H1 (cell line): ENCODE data around the gene TDRD9. TPM values are rescaled to one million over a fixed set of nuclear protein-coding genes. Genes with fewer than 3 reads are reported as not detected.

Experiments used
- CTCF ChIA-PET: fragments of 300-600 bp; sonication (Branson Sonifier 250); formaldehyde crosslinking; loops from one replicate; lab custom pipeline; 2021; ENCODE audit not compliant: partially characterized antibody; lab: Charles Lee
- POLR2A ChIA-PET: fragments of 300-600 bp; sonication (Branson Sonifier 250); formaldehyde crosslinking; loops from one replicate; lab custom pipeline; 2021; ENCODE audit warnings: inconsistent platforms; ENCODE audit not compliant: partially characterized antibody; lab: Charles Lee
- DNase-seq, 2 experiments: peaks; one replicate each; pipeline versions ENCODE4 v3.0.0 to v3.0.0-alpha.2; 2010 to 2022; ENCODE audit warnings: low spot score in 2 of 2, low read depth in 1 of 2, mixed read lengths in 1 of 2
- FAIRE-seq: peaks from 2 replicates; lab custom pipeline; 2011; peaks lifted over from hg19 to GRCh38; lab: Jason Lieb, UNC
- H2AFZ ChIP-seq: 2 replicates; pipeline ENCODE4 v1.8.1; 2012; ENCODE audit warnings: low read length, inconsistent platforms
- H2AK5ac ChIP-seq: 2 replicates; pipeline ENCODE4 v1.6.1; 2013; ENCODE audit warnings: low read depth, low read length
- H2BK120ac ChIP-seq: replicated peaks from 2 replicates; pipeline ENCODE3; 2013; ENCODE audit warnings: low read depth, low read length, inconsistent platforms
- H2BK12ac ChIP-seq: 2 replicates; pipeline ENCODE4 v1.6.1; 2013; ENCODE audit warnings: low read depth, low read length
- H2BK15ac ChIP-seq: 2 replicates; pipeline ENCODE4 v1.6.1; 2013; ENCODE audit warnings: low read length
- H2BK20ac ChIP-seq: 2 replicates; pipeline ENCODE4 v1.6.1; 2013; ENCODE audit warnings: low read length
- H2BK5ac ChIP-seq: 2 replicates; pipeline ENCODE4 v1.6.1; 2013; ENCODE audit warnings: low read depth, low read length
- H3K14ac ChIP-seq: 2 replicates; pipeline ENCODE4 v1.6.1; 2013; ENCODE audit warnings: inconsistent platforms; ENCODE audit not compliant: insufficient read length
- H3K18ac ChIP-seq: 2 replicates; pipeline ENCODE4 v1.6.1; 2013; ENCODE audit warnings: low read length; ENCODE audit errors: extremely low read depth
- H3K23ac ChIP-seq: 2 replicates; pipeline ENCODE4 v1.6.1; 2013; ENCODE audit warnings: inconsistent platforms; ENCODE audit not compliant: insufficient read length
- H3K23me2 ChIP-seq: 2 replicates; pipeline ENCODE4 v1.6.1; 2013; ENCODE audit warnings: low read depth, low read length
- H3K27ac ChIP-seq: 2 replicates; pipeline ENCODE4 v1.6.1; 2011; ENCODE audit warnings: low read depth, low read length, inconsistent platforms
- H3K27me3 ChIP-seq, 4 experiments: replicated peaks in 1 of 4; 1 replicate in 1 of 4; 2 replicates in 3 of 4; pipeline versions ENCODE4 v1.6.1 to v1.8.1; 2011 to 2013; ENCODE audit warnings: low read length in 3 of 4, mild to moderate bottlenecking in 3 of 4, inconsistent platforms in 2 of 4, mixed read lengths in 2 of 4, moderate library complexity in 1 of 4; ENCODE audit not compliant: control insufficient read depth in 3 of 4, insufficient read depth in 3 of 4; ENCODE audit errors: extremely low read depth in 1 of 4
- H3K36me3 ChIP-seq, 4 experiments: 2 replicates each; pipeline versions ENCODE4 v1.6.1 to v1.8.1; 2011 to 2013; ENCODE audit warnings: mild to moderate bottlenecking in 4 of 4, low read length in 3 of 4, moderate library complexity in 2 of 4, control low read depth in 1 of 4, inconsistent platforms in 1 of 4; ENCODE audit not compliant: insufficient read depth in 4 of 4, control insufficient read depth in 2 of 4
- H3K4ac ChIP-seq: replicated peaks from 2 replicates; pipeline ENCODE3; 2013; ENCODE audit warnings: low read length, low read depth, mixed read lengths, inconsistent platforms; ENCODE audit not compliant: insufficient read length
- H3K4me1 ChIP-seq, 4 experiments: replicated peaks in 1 of 4; 1 replicate in 1 of 4; 2 replicates in 3 of 4; pipeline versions ENCODE4 v1.6.1 to v1.8.1; 2011 to 2013; ENCODE audit warnings: low read length in 3 of 4, inconsistent platforms in 2 of 4, mixed read lengths in 1 of 4; ENCODE audit not compliant: insufficient read depth in 4 of 4, control insufficient read depth in 3 of 4
- H3K4me2 ChIP-seq, 2 experiments: 2 replicates each; pipeline versions ENCODE4 v1.6.1 to v1.8.1; 2011 to 2013; ENCODE audit warnings: low read depth in 2 of 2, low read length in 2 of 2, control low read depth in 1 of 2, inconsistent platforms in 1 of 2, mild to moderate bottlenecking in 1 of 2; ENCODE audit not compliant: insufficient read depth in 1 of 2
- H3K4me3 ChIP-seq, 4 experiments: fragments of 200-600, 300-600 bp in 1 of 4; sonication (generic), shearing (Covaris generic), sonication (Bioruptor Twin) in 1 of 4; 2 replicates each; pipeline versions ENCODE4 v1.5.1 to v1.8.1; 2011 to 2016; ENCODE audit warnings: low read length in 4 of 4, low read depth in 3 of 4, control low read depth in 2 of 4, inconsistent platforms in 2 of 4, mild to moderate bottlenecking in 2 of 4, mixed read lengths in 1 of 4, moderate library complexity in 1 of 4; ENCODE audit not compliant: insufficient read depth in 2 of 4; ENCODE audit errors: extremely low read depth in 1 of 4
- H3K56ac ChIP-seq: replicated peaks from 2 replicates; pipeline ENCODE3; 2013; ENCODE audit warnings: low read depth, mild to moderate bottlenecking, mixed read lengths, low read length, inconsistent platforms; ENCODE audit not compliant: insufficient read length
- H3K79me1 ChIP-seq: 2 replicates; pipeline ENCODE4 v1.6.1; 2013; ENCODE audit warnings: low read depth, low read length, control low read depth
- H3K79me2 ChIP-seq, 2 experiments: 2 replicates each; pipeline versions ENCODE4 v1.6.1 to v1.8.1; 2012 to 2013; ENCODE audit warnings: low read length in 2 of 2, mild to moderate bottlenecking in 2 of 2, inconsistent platforms in 1 of 2; ENCODE audit not compliant: insufficient read depth in 2 of 2, control insufficient read depth in 1 of 2
- H3K9ac ChIP-seq, 4 experiments: replicated peaks in 1 of 4; 1 replicate in 1 of 4; 2 replicates in 3 of 4; pipeline versions ENCODE4 v1.6.1 to v1.8.1; 2011 to 2013; ENCODE audit warnings: low read depth in 3 of 4, low read length in 3 of 4, control low read depth in 2 of 4, mild to moderate bottlenecking in 2 of 4, moderate library complexity in 2 of 4, inconsistent platforms in 1 of 4; ENCODE audit errors: extremely low read depth in 1 of 4
- H3K9me3 ChIP-seq, 2 experiments: 2 replicates each; pipeline versions ENCODE4 v1.6.1 to v1.8.1; 2012 to 2013; ENCODE audit warnings: mild to moderate bottlenecking in 2 of 2, moderate library complexity in 2 of 2, control low read depth in 1 of 2, inconsistent platforms in 1 of 2, low read depth in 1 of 2, low read length in 1 of 2, mixed read lengths in 1 of 2; ENCODE audit not compliant: insufficient read depth in 2 of 2
- H4K20me1 ChIP-seq, 2 experiments: replicated peaks in 1 of 2; 2 replicates each; pipeline versions ENCODE3 to v1.8.1; 2011 to 2013; ENCODE audit warnings: inconsistent platforms in 2 of 2, low read length in 2 of 2, mild to moderate bottlenecking in 1 of 2; ENCODE audit not compliant: insufficient read depth in 2 of 2, control insufficient read depth in 1 of 2
- H4K5ac ChIP-seq: 2 replicates; pipeline ENCODE4 v1.6.1; 2013; ENCODE audit warnings: low read length, low read depth, mixed read lengths, inconsistent platforms; ENCODE audit not compliant: insufficient read length
- H4K8ac ChIP-seq: 2 replicates; pipeline ENCODE4 v1.8.0; 2013; ENCODE audit warnings: mild to moderate bottlenecking, moderate library complexity, low read length, inconsistent platforms; ENCODE audit not compliant: insufficient read depth; ENCODE audit errors: extremely low read depth
- H4K91ac ChIP-seq: replicated peaks from 2 replicates; pipeline ENCODE3; 2013; ENCODE audit warnings: low read length, mixed read lengths, inconsistent platforms; ENCODE audit not compliant: insufficient read length
- BCL11A ChIP-seq, 2 experiments: IDR thresholded peaks; one replicate each; pipeline ENCODE4 v1.6.1; 2011; ENCODE audit warnings: low read depth in 2 of 2, low read length in 2 of 2, mild to moderate bottlenecking in 2 of 2
- WGBS, 2 experiments: shearing (Covaris generic) in 1 of 2; methylation state at CpG; one replicate each; pipeline versions ENCODE4 v1.1.6 to v1.1.7; 2013 to 2015; ENCODE audit warnings: low lambda C conversion rate in 2 of 2, mixed read lengths in 2 of 2, inconsistent platforms in 1 of 2, low coverage in 1 of 2, missing lambda C conversion rate in 1 of 2; ENCODE audit not compliant: insufficient replicate concordance in 2 of 2, insufficient coverage in 1 of 2, insufficient read length in 1 of 2; ENCODE audit errors: extremely low coverage in 1 of 2, missing lambda C conversion rate in 1 of 2; 5-methylcytosine and 5-hydroxymethylcytosine counted together
- polyA plus RNA-seq, 7 experiments: library from polyadenylated mRNA; depleted of rRNA in 3 of 7; stranded (reverse) in 5 of 7; unstranded in 2 of 7; fragments of >200 nt in 5 of 7; fragments of 200-250 nt in 2 of 7; gene quantifications; 1 replicate in 5 of 7; 2 replicates in 1 of 7; 4 replicates in 1 of 7; pipeline versions ENCODE4 v1.2.1 to v1.2.3, GENCODE V29; 2011 to 2013; ENCODE audit warnings: missing spikeins in 2 of 7, mixed read lengths in 2 of 7
- total RNA-seq: library from RNA; stranded (reverse); fragmentation: NEBNext Ultra II Directional; extraction: Animal tissue kit (Norgen Biotek cat#: 25700); gene quantifications from 2 replicates; pipeline ENCODE4 v1.2.1, GENCODE V29; 2021

Gene TDRD9
- total and polyA plus RNA-seq, 2 of the 8 experiments (the other 6 are each of a cell fraction or from before 2014, with no cell fraction given) = not detected

DNA sequence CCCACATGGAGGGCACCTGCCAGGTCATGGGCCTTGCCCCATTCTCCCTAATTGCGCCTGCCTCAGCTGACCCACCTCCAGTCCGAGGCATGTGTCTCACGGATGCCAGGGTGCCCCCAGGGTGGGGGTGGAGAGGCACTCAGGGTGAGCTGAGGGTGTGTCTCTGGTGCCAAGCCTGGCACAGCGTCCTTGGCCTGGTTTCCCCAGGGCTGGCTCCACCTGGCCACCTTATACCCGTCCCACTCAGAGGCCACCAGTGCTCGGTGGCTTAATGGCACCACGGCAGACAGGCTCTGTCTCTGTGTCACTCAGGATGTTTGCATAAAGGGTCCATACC lies 33.6 kb upstream of the TDRD9 start:
- H3K14ac ChIP-seq = no peak overlapping the region
- WGBS, 2 experiments = 91% methylated on average over 7 of the region's 7 CpGs; no CpG with 5 or more reads in 1 of the 2 experiments
- no peak overlapping the region for H3K4me2 ChIP-seq
- H2AFZ ChIP-seq = no peak overlapping the region
- H2BK15ac ChIP-seq = no peak overlapping the region
- H2BK20ac ChIP-seq = no peak overlapping the region
- H4K8ac ChIP-seq = no peak overlapping the region
- H4K91ac ChIP-seq = no peak overlapping the region
- no peak overlapping the region for H3K4ac ChIP-seq
- H3K27ac ChIP-seq = no peak overlapping the region
- H2BK5ac ChIP-seq = no peak overlapping the region
- H4K20me1 ChIP-seq = peaks cover 0 to 2% of the 10 kb centered on the region in 2 experiments
- H3K18ac ChIP-seq = no peak overlapping the region
- H4K5ac ChIP-seq = no peak overlapping the region
- no peak overlapping the region for H2AK5ac ChIP-seq
- H2BK120ac ChIP-seq = no peak overlapping the region
- no peaks in the 10 kb centered on the region for H3K79me2 ChIP-seq
- H3K9ac ChIP-seq = no peak overlapping the region
- no peak overlapping the region for H3K4me3 ChIP-seq
- TF ChIP-seq BCL11A (IDR thresholded peaks at IDR 0.05; ENCODE audit: low read depth in 2 of 2, low read length in 2 of 2) = no peak
- DNase-seq = no peak
- no peaks in the 10 kb centered on the region; a peak in 1 of 7 replicates for H3K4me1 ChIP-seq
- H3K9me3 ChIP-seq = peaks cover 0 to 3% of the 10 kb centered on the region in 2 experiments; a peak in 1 of 4 replicates
- no peak for FAIRE-seq
- H3K56ac ChIP-seq = no peak overlapping the region
- no peak overlapping the region for H2BK12ac ChIP-seq
- ChIA-PET CTCF (interaction anchor here (0.7 to 1.8 kb wide), 5 partner anchors 12 to 40 kb away, joined by 3 to 6 read pairs (median 3); no protein-coding TSS in a partner anchor), POLR2A (interaction anchor here (1.5 kb wide), 1 partner anchor 12 kb away, joined by 3 read pairs; no protein-coding TSS in a partner anchor)
- no peaks in the 10 kb centered on the region for H3K27me3 ChIP-seq
- no peaks in the 10 kb centered on the region for H3K36me3 ChIP-seq
- no peak overlapping the region for H3K23ac ChIP-seq
- H3K79me1 ChIP-seq = no peaks in the 10 kb centered on the region
- H3K23me2 ChIP-seq = no peaks in the 10 kb centered on the region
